ENCODE data around the gene CDH12. TPM values are rescaled to one million over a fixed set of nuclear protein-coding genes. Genes with fewer than 3 reads are reported as not detected.

CDH12 gene
- total RNA-seq, 1 experiment from 2014 or later = not detected

- DNase-seq (ENCODE audit: extremely low read depth, low read depth) = no peak
These were observed 970.9 kb downstream of the CDH12 start for GRCh38 chr5:21882074-21882745.

- DNase-seq (ENCODE audit: extremely low read depth, low read depth) = no peak
These were observed 973.0 kb downstream of the CDH12 start for GRCh38 chr5:21880164-21880563.

- DNase-seq (ENCODE audit: extremely low read depth, low read depth) = no peak
These were observed 990.2 kb downstream of the CDH12 start for GRCh38 chr5:21862986-21863385.

GRCh38 chr5:21858441-21858840 is 994.7 kb downstream of the CDH12 start:
- DNase-seq (ENCODE audit: extremely low read depth, low read depth) = no peak

GRCh38 chr5:21856987-21857386 is 996.2 kb downstream of the CDH12 start:
- DNase-seq (ENCODE audit: extremely low read depth, low read depth) = no peak

GRCh38 chr5:21847300-21847699 is 1005.8 kb downstream of the CDH12 start:
- no peak for DNase-seq (ENCODE audit: extremely low read depth, low read depth)

GRCh38 chr5:21844960-21845359 is 1008.2 kb downstream of the CDH12 start:
- DNase-seq (ENCODE audit: extremely low read depth, low read depth) = no peak

- no peak for DNase-seq (ENCODE audit: extremely low read depth, low read depth)
These were observed 1018.3 kb downstream of the CDH12 start for GRCh38 chr5:21834863-21835262.

GRCh38 chr5:21831145-21831787 is 1021.9 kb downstream of the CDH12 start:
- no peak for DNase-seq (ENCODE audit: extremely low read depth, low read depth)

GRCh38 chr5:21826884-21827283 is 1026.3 kb downstream of the CDH12 start:
- DNase-seq (ENCODE audit: extremely low read depth, low read depth) = no peak

GRCh38 chr5:21823588-21823987 is 1029.6 kb downstream of the CDH12 start:
- no peak for DNase-seq (ENCODE audit: extremely low read depth, low read depth)

GRCh38 chr5:21823076-21823574 is 1030.0 kb downstream of the CDH12 start:
- DNase-seq (ENCODE audit: extremely low read depth, low read depth) = no peak

GRCh38 chr5:21820527-21820926 is 1032.6 kb downstream of the CDH12 start:
- DNase-seq (ENCODE audit: extremely low read depth, low read depth) = no peak

GRCh38 chr5:21818370-21818720 is 1034.8 kb downstream of the CDH12 start:
- DNase-seq (ENCODE audit: extremely low read depth, low read depth) = no peak

GRCh38 chr5:21817668-21818369 is 1035.3 kb downstream of the CDH12 start:
- no peak for DNase-seq (ENCODE audit: extremely low read depth, low read depth)

GRCh38 chr5:21810737-21811316 is 1042.3 kb downstream of the CDH12 start:
- DNase-seq (ENCODE audit: extremely low read depth, low read depth) = peak; percentile 43

GRCh38 chr5:21809611-21810010 is 1043.5 kb downstream of the CDH12 start:
- no peak for DNase-seq (ENCODE audit: extremely low read depth, low read depth)

GRCh38 chr5:21807953-21808352 is 1045.2 kb downstream of the CDH12 start:
- no peak for DNase-seq (ENCODE audit: extremely low read depth, low read depth)

GRCh38 chr5:21806943-21807342 is 1046.2 kb downstream of the CDH12 start:
- peak; percentile 25 for DNase-seq (ENCODE audit: extremely low read depth, low read depth)

GRCh38 chr5:21806271-21806670 is 1046.9 kb downstream of the CDH12 start:
- DNase-seq (ENCODE audit: extremely low read depth, low read depth) = no peak

GRCh38 chr5:21802869-21803490 is 1050.2 kb downstream of the CDH12 start:
- peak; percentile 40 for DNase-seq (ENCODE audit: extremely low read depth, low read depth)

Measured in NCI-H460 (cell line).